Measurements from ENCODE around the gene TRIM27.
A peak's percentile ranks its signal among the peaks of the same experiment; 100 is the strongest.
"Not testable (repeated sequence)": the region's sequence is repeated elsewhere in the genome, so short reads cannot be mapped to it uniquely, and the experiment has no call there.

Gene TRIM27

GRCh38 chr6:28923318-28924102, at the start of gene TRIM27:
Gene TRIM27 (minus strand): TSS chr6:28923985. CDS start chr6:28923632, 353 bp downstream.
- H3K4me3 Mint-ChIP-seq = peak within 1 kb of the TSS; percentile 93

GRCh38 chr6:28970056-28970455, 46.3 kb upstream of the TRIM27 start:
- H3K27ac Mint-ChIP-seq; H3K4me3 Mint-ChIP-seq; H3K9me3 Mint-ChIP-seq; H3K4me1 Mint-ChIP-seq (ENCODE audit: low read depth); H3K36me3 Mint-ChIP-seq (ENCODE audit: low read depth): not testable (repeated sequence)
- H3K27me3 Mint-ChIP-seq (ENCODE audit: low read depth) = peaks cover 27% of the 10 kb centered on the region

More at GRCh38 chr6:28923318-28924102, at the start of gene TRIM27:
- Mint-ChIP-seq H3K36me3 (ENCODE audit: low read depth) (peaks cover 33% of the 10 kb centered on the region), H3K4me1 (ENCODE audit: low read depth) (peaks cover 31% of the 10 kb centered on the region), H3K9me3 (no peaks in the 10 kb centered on the region), H3K27ac (peak within 1 kb of the TSS; percentile 92), H3K27me3 (ENCODE audit: low read depth) (no peaks in the 10 kb centered on the region)

- Mint-ChIP-seq H3K36me3 (ENCODE audit: low read depth) (no peaks in the 10 kb centered on the region), H3K4me1 (ENCODE audit: low read depth) (no peaks in the 10 kb centered on the region), H3K4me3 (no peak overlapping the region), H3K27ac (no peak overlapping the region), H3K9me3 (peaks cover 9% of the 10 kb centered on the region), H3K27me3 (ENCODE audit: low read depth) (peaks cover 28% of the 10 kb centered on the region)
These were observed 45.3 kb upstream of the TRIM27 start for GRCh38 chr6:28969129-28969528.

GRCh38 chr6:28968476-28968875, 44.7 kb upstream of the TRIM27 start:
- H3K27ac Mint-ChIP-seq = no peak overlapping the region

GRCh38 chr6:28965706-28966105, 41.9 kb upstream of the TRIM27 start:
- no peaks in the 10 kb centered on the region for H3K4me1 Mint-ChIP-seq (ENCODE audit: low read depth)
- no peaks in the 10 kb centered on the region for H3K36me3 Mint-ChIP-seq (ENCODE audit: low read depth)
- H3K27ac Mint-ChIP-seq = no peak overlapping the region

More at GRCh38 chr6:28968476-28968875, 44.7 kb upstream of the TRIM27 start:
- Mint-ChIP-seq H3K27me3 (ENCODE audit: low read depth) (peaks cover 32% of the 10 kb centered on the region), H3K36me3 (ENCODE audit: low read depth) (no peaks in the 10 kb centered on the region), H3K4me3 (no peak overlapping the region), H3K4me1 (ENCODE audit: low read depth) (no peaks in the 10 kb centered on the region), H3K9me3 (peaks cover 9% of the 10 kb centered on the region)

GRCh38 chr6:28960846-28961500, 37.2 kb upstream of the TRIM27 start:
- Mint-ChIP-seq H3K9me3 (peaks cover 8% of the 10 kb centered on the region), H3K4me3 (no peak overlapping the region), H3K27me3 (ENCODE audit: low read depth) (peaks cover 38% of the 10 kb centered on the region), H3K4me1 (ENCODE audit: low read depth) (no peaks in the 10 kb centered on the region), H3K27ac (no peak overlapping the region), H3K36me3 (ENCODE audit: low read depth) (no peaks in the 10 kb centered on the region)

More at GRCh38 chr6:28965706-28966105, 41.9 kb upstream of the TRIM27 start:
- Mint-ChIP-seq H3K27me3 (ENCODE audit: low read depth) (peaks cover 47% of the 10 kb centered on the region), H3K4me3 (no peak overlapping the region), H3K9me3 (peaks cover 17% of the 10 kb centered on the region)

GRCh38 chr6:28958561-28959243, 34.9 kb upstream of the TRIM27 start:
- not testable (repeated sequence) for H3K9me3 Mint-ChIP-seq; H3K27ac Mint-ChIP-seq; H3K4me1 Mint-ChIP-seq (ENCODE audit: low read depth); H3K36me3 Mint-ChIP-seq (ENCODE audit: low read depth); H3K4me3 Mint-ChIP-seq
- peaks cover 40% of the 10 kb centered on the region for H3K27me3 Mint-ChIP-seq (ENCODE audit: low read depth)

- Mint-ChIP-seq H3K27me3 (ENCODE audit: low read depth) (peaks cover 44% of the 10 kb centered on the region), H3K4me1 (ENCODE audit: low read depth) (peaks cover 14% of the 10 kb centered on the region)
- not testable (repeated sequence) for H3K36me3 Mint-ChIP-seq (ENCODE audit: low read depth); H3K4me3 Mint-ChIP-seq; H3K27ac Mint-ChIP-seq; H3K9me3 Mint-ChIP-seq
These were observed 34.1 kb upstream of the TRIM27 start for GRCh38 chr6:28957795-28958314.

- Mint-ChIP-seq H3K27me3 (ENCODE audit: low read depth) (peaks cover 33% of the 10 kb centered on the region), H3K27ac (no peak overlapping the region), H3K36me3 (ENCODE audit: low read depth) (no peaks in the 10 kb centered on the region), H3K4me1 (ENCODE audit: low read depth) (peaks cover 16% of the 10 kb centered on the region), H3K4me3 (no peak overlapping the region), H3K9me3 (peaks cover 3% of the 10 kb centered on the region)
These were observed 32.5 kb upstream of the TRIM27 start for GRCh38 chr6:28956331-28956730.

- H3K4me3 Mint-ChIP-seq = peak overlapping the region; percentile 65
- no peaks in the 10 kb centered on the region for H3K9me3 Mint-ChIP-seq
- H3K27me3 Mint-ChIP-seq (ENCODE audit: low read depth) = peaks cover 34% of the 10 kb centered on the region
- no peaks in the 10 kb centered on the region for H3K36me3 Mint-ChIP-seq (ENCODE audit: low read depth)
- H3K27ac Mint-ChIP-seq = peak overlapping the region; percentile 65
- H3K4me1 Mint-ChIP-seq (ENCODE audit: low read depth) = peaks cover 17% of the 10 kb centered on the region
These were observed 29.9 kb upstream of the TRIM27 start for GRCh38 chr6:28953585-28954258.

GRCh38 chr6:28953039-28953584, 29.3 kb upstream of the TRIM27 start:
- Mint-ChIP-seq H3K9me3 (no peaks in the 10 kb centered on the region), H3K27ac (peak overlapping the region; percentile 65), H3K27me3 (ENCODE audit: low read depth) (peaks cover 34% of the 10 kb centered on the region), H3K4me1 (ENCODE audit: low read depth) (peaks cover 17% of the 10 kb centered on the region), H3K36me3 (ENCODE audit: low read depth) (no peaks in the 10 kb centered on the region), H3K4me3 (peak overlapping the region; percentile 65)

- Mint-ChIP-seq H3K4me1 (ENCODE audit: low read depth) (peaks cover 14% of the 10 kb centered on the region), H3K27me3 (ENCODE audit: low read depth) (peaks cover 19% of the 10 kb centered on the region)
- H3K27ac Mint-ChIP-seq; H3K9me3 Mint-ChIP-seq; H3K4me3 Mint-ChIP-seq; H3K36me3 Mint-ChIP-seq (ENCODE audit: low read depth): not testable (repeated sequence)
These were observed 25.9 kb upstream of the TRIM27 start for GRCh38 chr6:28949656-28950195.

GRCh38 chr6:28948782-28949486, 25.1 kb upstream of the TRIM27 start:
- H3K36me3 Mint-ChIP-seq (ENCODE audit: low read depth) = no peaks in the 10 kb centered on the region
- no peak overlapping the region for H3K27ac Mint-ChIP-seq
- H3K9me3 Mint-ChIP-seq = no peaks in the 10 kb centered on the region
- H3K4me3 Mint-ChIP-seq = no peak overlapping the region
- peaks cover 19% of the 10 kb centered on the region for H3K4me1 Mint-ChIP-seq (ENCODE audit: low read depth)
- H3K27me3 Mint-ChIP-seq (ENCODE audit: low read depth) = peaks cover 17% of the 10 kb centered on the region

Measured in T-helper 1 cell treated with Interleukin-12 subunit alpha and Interleukin-12 subunit beta and Interleukin-4 antibody, amounts not matched to agents 30 μg/mL and 1 μg/mL, for 36 hours (primary cell).